GM21576 (cell line): ENCODE results near the gene CSTPP1.
"Not testable (repeated sequence)": the region's sequence is repeated elsewhere in the genome, so short reads cannot be mapped to it uniquely, and the experiment has no call there.

Experiments used
- ATAC-seq: cut with Tn5 transposase; IDR thresholded peaks from one replicate; pipeline ENCODE4 v1.9.1; 2021; ENCODE audit warnings: mild to moderate bottlenecking, moderate library complexity; ENCODE audit not compliant: unreplicated experiment

Gene CSTPP1

GRCh38 chr11:47177846-47178245 lies 241.3 kb downstream of the CSTPP1 start:
- ATAC-seq = no peak

GRCh38 chr11:47178316-47178715 lies 241.8 kb downstream of the CSTPP1 start:
- ATAC-seq = no peak

- ATAC-seq = no peak
These were observed 242.4 kb downstream of the CSTPP1 start for GRCh38 chr11:47178737-47179654.

- no peak for ATAC-seq
These were observed 243.1 kb downstream of the CSTPP1 start for GRCh38 chr11:47179655-47179991.

- ATAC-seq = no peak
These were observed 243.6 kb downstream of the CSTPP1 start for GRCh38 chr11:47180006-47180787.

GRCh38 chr11:47181271-47181670 lies 244.7 kb downstream of the CSTPP1 start:
- no peak for ATAC-seq

GRCh38 chr11:47182380-47182779 lies 245.8 kb downstream of the CSTPP1 start:
- ATAC-seq = no peak

GRCh38 chr11:47183031-47183856 lies 246.7 kb downstream of the CSTPP1 start:
- no peak for ATAC-seq

GRCh38 chr11:47183969-47184368 lies 247.4 kb downstream of the CSTPP1 start:
- ATAC-seq = no peak

GRCh38 chr11:47184711-47185304 lies 248.2 kb downstream of the CSTPP1 start:
- no peak for ATAC-seq

GRCh38 chr11:47185305-47186075 lies 248.9 kb downstream of the CSTPP1 start:
- ATAC-seq = no peak

GRCh38 chr11:47186076-47186699 lies 249.6 kb downstream of the CSTPP1 start, which contains the start of gene PACSIN3:
Gene PACSIN3, minus strand, starts transcription at chr11:47186434. Its CDS starts 3,707 bp downstream, at chr11:47182727.
- ATAC-seq = no peak

- ATAC-seq = no peak
These were observed 250.4 kb downstream of the CSTPP1 start for GRCh38 chr11:47186700-47187695.

- no peak for ATAC-seq
These were observed 251.2 kb downstream of the CSTPP1 start for GRCh38 chr11:47187723-47188122.

- ATAC-seq = no peak
These were observed 251.7 kb downstream of the CSTPP1 start for GRCh38 chr11:47188259-47188658.

GRCh38 chr11:47189100-47189834 lies 252.7 kb downstream of the CSTPP1 start:
- no peak for ATAC-seq

GRCh38 chr11:47191137-47191536 lies 254.6 kb downstream of the CSTPP1 start:
- ATAC-seq = not testable (repeated sequence)
